Activated T-helper 17 cell treated with anti-CD3 and anti-CD28 coated beads, Interleukin-2, amount 50 U/mL, for 72 hours (primary cell): Measurements from ENCODE around the gene AOPEP. TPM values are rescaled to one million over a fixed set of nuclear protein-coding genes. Genes with fewer than 3 reads are reported as not detected.
A peak's percentile ranks its signal among the peaks of the same experiment; 100 is the strongest.

Experiments
- ATAC-seq: fragments of 150-1000 bp; cut with Tn5 transposase; replicated peaks from 2 replicates; pipeline ENCODE4 v1.10.0; 2021; ENCODE audit warnings: mild to moderate bottlenecking, moderate library complexity
- H3K27ac Mint-ChIP-seq: one replicate; pipeline ENCODE4 v1.8.0; 2022; ENCODE audit warnings: mixed read lengths
- H3K27me3 Mint-ChIP-seq: one replicate; pipeline ENCODE4 v1.8.0; 2022; ENCODE audit warnings: mixed read lengths
- H3K36me3 Mint-ChIP-seq: one replicate; pipeline ENCODE4 v1.8.0; 2022; ENCODE audit warnings: low read depth, mild to moderate bottlenecking, mixed read lengths
- H3K4me1 Mint-ChIP-seq: one replicate; pipeline ENCODE4 v1.8.0; 2022; ENCODE audit warnings: mixed read lengths
- H3K4me3 Mint-ChIP-seq: one replicate; pipeline ENCODE4 v1.8.0; 2022; ENCODE audit warnings: mild to moderate bottlenecking, mixed read lengths
- H3K9me3 Mint-ChIP-seq: one replicate; pipeline ENCODE4 v1.8.0; 2022; ENCODE audit warnings: mixed read lengths
- total RNA-seq, 2 donors: library from RNA; stranded (reverse); gene quantifications; one replicate each; pipeline ENCODE4 v1.2.3, GENCODE V29; 2022

AOPEP gene
- total RNA-seq, 2 donors from 2014 or later, result 15.5 to 16.4 TPM

GRCh38 chr9:95035846-95036245 is 309.3 kb downstream of the AOPEP start:
- Mint-ChIP-seq H3K4me1 (no peaks in the 10 kb centered on the region), H3K9me3 (no peaks in the 10 kb centered on the region), H3K36me3 (peaks cover 5% of the 10 kb centered on the region), H3K27ac (no peak overlapping the region), H3K4me3 (no peak overlapping the region), H3K27me3 (no peaks in the 10 kb centered on the region)
- ATAC-seq, result no peak

GRCh38 chr9:95036676-95037075 is 310.2 kb downstream of the AOPEP start:
- no peak for ATAC-seq
- H3K27me3 Mint-ChIP-seq, result no peaks in the 10 kb centered on the region
- peaks cover 5% of the 10 kb centered on the region for H3K36me3 Mint-ChIP-seq
- H3K9me3 Mint-ChIP-seq, result no peaks in the 10 kb centered on the region
- peak overlapping the region; percentile 16 for H3K27ac Mint-ChIP-seq
- no peak overlapping the region for H3K4me3 Mint-ChIP-seq
- H3K4me1 Mint-ChIP-seq, result no peaks in the 10 kb centered on the region

- H3K4me1 Mint-ChIP-seq, result no peaks in the 10 kb centered on the region
- ATAC-seq, result no peak
- no peak overlapping the region for H3K27ac Mint-ChIP-seq
- H3K36me3 Mint-ChIP-seq, result peaks cover 5% of the 10 kb centered on the region
- no peaks in the 10 kb centered on the region for H3K9me3 Mint-ChIP-seq
- no peaks in the 10 kb centered on the region for H3K27me3 Mint-ChIP-seq
- no peak overlapping the region for H3K4me3 Mint-ChIP-seq
Observed at GRCh38 chr9:95037789-95038521, 311.5 kb downstream of the AOPEP start.

GRCh38 chr9:95038666-95039065 is 312.2 kb downstream of the AOPEP start:
- Mint-ChIP-seq H3K4me1 (no peaks in the 10 kb centered on the region), H3K4me3 (no peak overlapping the region), H3K36me3 (peaks cover 5% of the 10 kb centered on the region), H3K27ac (no peak overlapping the region), H3K27me3 (no peaks in the 10 kb centered on the region), H3K9me3 (no peaks in the 10 kb centered on the region)
- no peak for ATAC-seq

GRCh38 chr9:95040106-95040505 is 313.6 kb downstream of the AOPEP start:
- Mint-ChIP-seq H3K4me1 (no peaks in the 10 kb centered on the region), H3K27me3 (no peaks in the 10 kb centered on the region), H3K36me3 (peaks cover 5% of the 10 kb centered on the region), H3K4me3 (no peak overlapping the region), H3K27ac (no peak overlapping the region), H3K9me3 (no peaks in the 10 kb centered on the region)
- ATAC-seq, result no peak

GRCh38 chr9:95043826-95044225 is 317.3 kb downstream of the AOPEP start:
- Mint-ChIP-seq H3K4me1 (no peaks in the 10 kb centered on the region), H3K27me3 (peaks cover 2% of the 10 kb centered on the region), H3K9me3 (no peaks in the 10 kb centered on the region), H3K36me3 (no peaks in the 10 kb centered on the region), H3K27ac (no peak overlapping the region), H3K4me3 (no peak overlapping the region)
- no peak for ATAC-seq

GRCh38 chr9:95044731-95045508 is 318.4 kb downstream of the AOPEP start:
- Mint-ChIP-seq H3K4me3 (no peak overlapping the region), H3K9me3 (no peaks in the 10 kb centered on the region)
- no peak for ATAC-seq

GRCh38 chr9:95045751-95046150 is 319.3 kb downstream of the AOPEP start:
- no peak for ATAC-seq

More at GRCh38 chr9:95044731-95045508, 318.4 kb downstream of the AOPEP start:
- Mint-ChIP-seq H3K4me1 (no peaks in the 10 kb centered on the region), H3K27me3 (peaks cover 5% of the 10 kb centered on the region), H3K36me3 (no peaks in the 10 kb centered on the region), H3K27ac (no peak overlapping the region)

GRCh38 chr9:95047452-95048224 is 321.1 kb downstream of the AOPEP start:
- Mint-ChIP-seq H3K4me3 (peak overlapping the region; percentile 78), H3K27ac (no peak overlapping the region)

More at GRCh38 chr9:95045751-95046150, 319.3 kb downstream of the AOPEP start:
- Mint-ChIP-seq H3K36me3 (no peaks in the 10 kb centered on the region), H3K4me1 (no peaks in the 10 kb centered on the region), H3K9me3 (no peaks in the 10 kb centered on the region), H3K4me3 (no peak overlapping the region), H3K27me3 (peaks cover 5% of the 10 kb centered on the region), H3K27ac (no peak overlapping the region)

GRCh38 chr9:95048225-95049087 is 322.0 kb downstream of the AOPEP start:
- Mint-ChIP-seq H3K9me3 (no peaks in the 10 kb centered on the region), H3K27ac (no peak overlapping the region), H3K4me1 (no peaks in the 10 kb centered on the region), H3K36me3 (no peaks in the 10 kb centered on the region), H3K4me3 (peak overlapping the region; percentile 78), H3K27me3 (peaks cover 5% of the 10 kb centered on the region)
- peak; percentile 87 for ATAC-seq

More at GRCh38 chr9:95047452-95048224, 321.1 kb downstream of the AOPEP start:
- ATAC-seq, result no peak
- Mint-ChIP-seq H3K9me3 (no peaks in the 10 kb centered on the region), H3K36me3 (no peaks in the 10 kb centered on the region), H3K27me3 (peaks cover 5% of the 10 kb centered on the region), H3K4me1 (no peaks in the 10 kb centered on the region)

GRCh38 chr9:95049761-95050160 is 323.3 kb downstream of the AOPEP start:
- H3K9me3 Mint-ChIP-seq, result no peaks in the 10 kb centered on the region
- no peak overlapping the region for H3K27ac Mint-ChIP-seq
- no peaks in the 10 kb centered on the region for H3K36me3 Mint-ChIP-seq
- no peaks in the 10 kb centered on the region for H3K4me1 Mint-ChIP-seq
- H3K27me3 Mint-ChIP-seq, result peaks cover 5% of the 10 kb centered on the region
- no peak for ATAC-seq
- no peak overlapping the region for H3K4me3 Mint-ChIP-seq

- Mint-ChIP-seq H3K27ac (no peak overlapping the region), H3K4me1 (no peaks in the 10 kb centered on the region), H3K9me3 (no peaks in the 10 kb centered on the region), H3K4me3 (no peak overlapping the region), H3K27me3 (peaks cover 2% of the 10 kb centered on the region), H3K36me3 (no peaks in the 10 kb centered on the region)
- ATAC-seq, result no peak
Observed at GRCh38 chr9:95053611-95054570, 327.4 kb downstream of the AOPEP start.

GRCh38 chr9:95055334-95055850 is 328.9 kb downstream of the AOPEP start:
- Mint-ChIP-seq H3K27me3 (no peaks in the 10 kb centered on the region), H3K4me3 (no peak overlapping the region), H3K4me1 (no peaks in the 10 kb centered on the region), H3K36me3 (no peaks in the 10 kb centered on the region), H3K27ac (no peak overlapping the region), H3K9me3 (no peaks in the 10 kb centered on the region)
- no peak for ATAC-seq
